Activated CD4-positive, alpha-beta T cell treated with anti-CD3 and anti-CD28 coated beads, Interleukin-2, amount 10 ng/mL, durations not matched to agents 24 days and 14 days (primary cell): Measurements from ENCODE around the gene MTCL3.

Experiments used
- DNase-seq: peaks from one replicate; pipeline ENCODE4 v3.0.0; 2022
- H3K27ac Mint-ChIP-seq: one replicate; pipeline ENCODE4 v1.8.0; 2022; ENCODE audit warnings: mild to moderate bottlenecking, mixed read lengths
- H3K27me3 Mint-ChIP-seq: one replicate; pipeline ENCODE4 v1.8.0; 2022; ENCODE audit warnings: mixed read lengths
- H3K36me3 Mint-ChIP-seq: one replicate; pipeline ENCODE4 v1.8.0; 2022; ENCODE audit warnings: low read depth, mild to moderate bottlenecking, mixed read lengths
- H3K4me1 Mint-ChIP-seq: one replicate; pipeline ENCODE4 v1.8.0; 2021; ENCODE audit warnings: mixed read lengths
- H3K4me3 Mint-ChIP-seq: one replicate; pipeline ENCODE4 v1.8.0; 2022; ENCODE audit warnings: mild to moderate bottlenecking, moderate library complexity, mixed read lengths
- H3K9me3 Mint-ChIP-seq: one replicate; pipeline ENCODE4 v1.8.0; 2021; ENCODE audit warnings: mixed read lengths
- intact Hi-C: fragments of 100-400 bp; cut with micrococcal nuclease; formaldehyde crosslinking; loops from one replicate; pipeline ENCODE4 v1.15.1; 2023

Gene MTCL3

DNA sequence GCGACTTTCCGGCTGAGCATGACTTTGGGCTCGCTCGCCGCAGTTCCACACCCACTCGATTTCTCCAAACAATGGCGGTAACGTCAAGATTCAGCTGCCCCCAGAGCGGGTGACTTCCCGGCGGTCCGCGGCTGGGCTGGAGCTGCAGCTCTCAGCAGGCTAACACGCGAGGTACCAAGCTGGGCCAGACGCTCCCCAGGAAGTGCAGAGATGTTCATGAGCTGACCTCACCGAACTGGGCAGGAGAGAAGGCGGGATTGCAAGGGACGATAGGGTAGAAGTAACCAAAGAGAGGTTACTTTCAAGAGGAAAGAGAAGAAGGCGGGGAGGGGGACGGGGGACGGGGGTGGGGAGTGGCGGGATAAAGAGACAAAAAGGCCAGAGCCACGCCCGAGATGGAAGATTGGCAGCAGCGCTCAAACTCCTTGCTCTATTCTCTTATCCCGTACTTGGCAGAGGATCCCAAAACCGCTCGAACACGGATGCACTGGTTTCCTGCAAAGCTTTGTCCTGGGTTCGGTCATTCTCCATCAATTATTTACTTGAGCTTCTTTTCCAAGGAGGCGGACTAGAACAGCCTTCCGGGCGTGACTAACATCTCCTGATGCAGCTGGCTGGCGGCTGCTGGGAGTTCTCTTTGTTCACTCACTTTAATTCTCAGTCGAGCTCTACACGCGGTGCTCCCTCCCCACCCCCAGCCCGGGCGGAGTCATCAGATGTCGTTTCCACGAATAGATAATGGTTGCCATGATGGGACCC is at the start of gene MTCL3:
MTCL3 (minus strand) TSS at position 626 of the 759 bp plus-strand sequence.
- Mint-ChIP-seq H3K27ac (peak within 1 kb of the TSS; percentile 88), H3K36me3 (peaks cover 7% of the 10 kb centered on the region), H3K9me3 (no peaks in the 10 kb centered on the region), H3K4me1 (peaks cover 34% of the 10 kb centered on the region), H3K27me3 (peaks cover 37% of the 10 kb centered on the region), H3K4me3 (peak within 1 kb of the TSS; percentile 90)
- intact Hi-C loops = loop anchor here (2.0 to 10.0 kb wide), 4 partner anchors 16 to 1724 kb away; partner anchors contain the start of genes NCOA7 and RNF146
- peak; percentile 79 for DNase-seq

DNA sequence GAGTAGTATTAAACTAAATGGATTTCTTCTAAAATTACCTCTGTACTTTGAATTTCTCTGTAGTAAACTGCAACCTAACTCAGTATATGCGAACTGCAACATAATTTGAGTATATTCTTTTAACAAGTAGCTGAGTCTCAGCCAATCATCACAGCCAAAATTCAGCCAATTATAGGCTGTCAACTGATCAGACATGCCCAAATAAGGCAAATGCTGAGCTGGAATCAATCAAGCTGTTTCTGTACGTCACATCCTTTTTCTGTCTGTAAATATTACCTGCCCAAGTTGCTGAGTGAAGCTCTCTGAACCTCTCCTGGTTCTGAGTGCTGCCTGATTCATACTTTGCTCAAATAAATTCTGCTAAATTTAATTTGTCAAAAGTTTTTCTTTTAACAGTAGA is 48.3 kb upstream of the MTCL3 start:
- H3K9me3 Mint-ChIP-seq = no peaks in the 10 kb centered on the region
- peaks cover 10% of the 10 kb centered on the region for H3K4me1 Mint-ChIP-seq
- no peak overlapping the region for H3K4me3 Mint-ChIP-seq
- no peaks in the 10 kb centered on the region for H3K36me3 Mint-ChIP-seq
- H3K27ac Mint-ChIP-seq = no peak overlapping the region
- H3K27me3 Mint-ChIP-seq = peaks cover 5% of the 10 kb centered on the region
- DNase-seq = no peak
- intact Hi-C loops = no loop called here

DNA sequence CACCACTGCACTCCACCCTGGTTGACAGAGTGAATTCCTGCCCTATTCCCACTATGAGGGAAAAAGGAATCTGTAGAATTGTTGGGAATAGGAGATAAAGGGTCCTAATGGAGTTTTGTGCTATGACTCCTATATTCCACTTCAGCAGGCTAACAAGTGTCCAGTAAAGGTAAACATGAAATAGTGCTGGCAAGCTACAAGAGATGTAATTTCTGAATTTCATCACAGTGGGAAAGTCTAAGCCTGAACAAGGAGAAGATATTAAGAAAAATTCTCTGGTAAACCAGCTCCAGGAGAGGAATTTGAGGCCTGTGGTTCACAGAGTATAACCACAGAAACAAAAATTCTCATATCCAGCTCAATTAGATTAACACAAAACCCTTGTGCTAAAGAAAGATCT is 47.5 kb upstream of the MTCL3 start:
- Mint-ChIP-seq H3K27ac (no peak overlapping the region), H3K4me3 (no peak overlapping the region), H3K9me3 (no peaks in the 10 kb centered on the region), H3K36me3 (no peaks in the 10 kb centered on the region), H3K27me3 (peaks cover 9% of the 10 kb centered on the region), H3K4me1 (peaks cover 10% of the 10 kb centered on the region)
- DNase-seq = no peak
- intact Hi-C loops = no loop called here

DNA sequence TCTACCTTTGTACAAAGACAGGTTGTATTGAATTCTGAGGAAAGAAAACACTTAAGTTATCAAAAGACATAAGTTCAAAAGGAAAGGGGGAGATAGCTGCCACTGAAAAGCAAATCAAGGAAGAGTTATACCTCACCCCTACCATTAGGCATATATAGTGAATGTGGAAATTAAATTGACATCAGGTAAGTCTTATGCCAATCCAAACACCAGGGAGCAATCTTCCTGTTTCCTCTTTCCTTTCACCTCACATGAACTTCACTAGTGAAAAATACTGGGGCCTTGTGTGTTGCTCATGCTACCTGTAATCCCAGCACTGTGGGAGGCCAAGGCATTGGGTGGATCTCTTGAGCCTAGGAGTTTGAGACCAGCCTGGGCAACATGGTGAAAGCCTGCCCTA is 47.0 kb upstream of the MTCL3 start:
- no peaks in the 10 kb centered on the region for H3K9me3 Mint-ChIP-seq
- no peak for DNase-seq

DNA sequence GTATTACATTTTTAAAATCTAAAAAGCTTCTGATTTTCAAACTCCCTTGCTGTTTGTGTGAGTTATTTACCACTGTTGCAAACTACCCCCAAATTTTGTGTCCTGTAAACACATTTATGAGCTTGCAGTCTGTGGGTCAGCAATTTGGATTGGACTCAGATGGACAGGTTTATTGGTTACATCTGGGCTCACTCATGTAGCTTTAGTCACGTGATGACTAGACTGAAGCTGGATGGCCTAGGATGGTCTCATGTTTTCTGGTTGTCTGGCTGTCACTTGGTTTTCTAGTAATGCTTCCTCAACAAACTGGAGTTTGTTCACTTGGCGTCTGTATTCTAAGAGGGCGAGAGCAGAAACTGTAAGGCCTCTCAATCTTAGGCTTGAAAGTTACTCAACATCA is 45.6 kb upstream of the MTCL3 start:
- Mint-ChIP-seq H3K9me3 (no peaks in the 10 kb centered on the region), H3K36me3 (no peaks in the 10 kb centered on the region), H3K4me3 (no peak overlapping the region), H3K27me3 (peaks cover 14% of the 10 kb centered on the region), H3K27ac (no peak overlapping the region), H3K4me1 (no peaks in the 10 kb centered on the region)
- intact Hi-C loops = no loop called here
- no peak for DNase-seq

More for the DNA sequence above, 47.0 kb upstream of the MTCL3 start:
- peaks cover 6% of the 10 kb centered on the region for H3K4me1 Mint-ChIP-seq
- peaks cover 11% of the 10 kb centered on the region for H3K27me3 Mint-ChIP-seq
- H3K4me3 Mint-ChIP-seq = no peak overlapping the region
- H3K36me3 Mint-ChIP-seq = no peaks in the 10 kb centered on the region
- no peak overlapping the region for H3K27ac Mint-ChIP-seq
- intact Hi-C loops = no loop called here

DNA sequence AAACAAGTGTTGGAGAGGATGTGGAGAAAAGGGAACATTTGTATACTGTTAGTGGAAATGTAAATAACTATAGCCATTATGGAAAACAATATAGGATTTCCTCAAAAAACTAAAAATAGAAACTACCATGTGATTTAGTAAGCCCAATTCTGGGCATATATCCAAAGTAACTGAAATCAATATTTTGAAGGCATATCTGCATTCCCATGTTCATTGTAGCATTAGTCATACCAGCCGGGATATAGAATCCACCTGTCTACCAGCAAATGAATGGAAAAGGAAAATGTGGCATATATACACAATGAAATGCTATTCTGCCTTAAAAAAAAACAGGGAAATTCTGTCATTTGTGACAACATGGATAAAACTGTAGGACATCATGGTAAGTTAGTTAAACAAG is 42.5 kb upstream of the MTCL3 start:
- no peak overlapping the region for H3K4me3 Mint-ChIP-seq
- DNase-seq = no peak
- intact Hi-C loops = no loop called here
- no peaks in the 10 kb centered on the region for H3K36me3 Mint-ChIP-seq
- no peaks in the 10 kb centered on the region for H3K4me1 Mint-ChIP-seq
- H3K27me3 Mint-ChIP-seq = peaks cover 14% of the 10 kb centered on the region
- no peak overlapping the region for H3K27ac Mint-ChIP-seq
- no peaks in the 10 kb centered on the region for H3K9me3 Mint-ChIP-seq

DNA sequence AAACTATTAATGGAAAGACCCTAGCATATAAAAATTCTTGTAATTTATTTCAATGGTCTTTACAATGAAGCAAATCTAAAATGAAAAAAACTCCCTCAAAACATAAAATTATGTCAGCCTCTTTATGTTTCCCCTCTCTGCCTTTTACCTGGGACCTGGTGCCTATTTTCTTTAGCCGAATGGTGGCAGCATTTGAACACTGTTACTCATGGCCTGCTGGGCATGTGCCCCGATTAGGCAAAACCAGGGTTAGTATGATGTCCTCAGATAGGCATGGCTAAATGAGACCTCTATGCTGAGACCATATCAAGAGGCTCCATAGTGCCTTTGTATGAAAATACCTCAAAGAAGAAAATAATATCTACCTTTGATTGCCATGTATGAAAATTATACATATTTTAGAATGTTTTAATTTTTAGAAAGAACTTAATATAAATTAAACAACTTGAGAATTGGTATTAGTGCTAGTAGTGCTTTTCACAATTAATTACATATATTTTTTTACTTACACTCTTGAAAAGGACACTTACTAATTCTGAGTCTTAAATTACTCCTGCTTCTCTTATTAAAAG is 35.4 kb upstream of the MTCL3 start:
- intact Hi-C loops = loop anchor here (1.0 kb wide), 1 partner anchor 89 kb away; no protein-coding TSS in a partner anchor
- peaks cover 30% of the 10 kb centered on the region for H3K27me3 Mint-ChIP-seq
- no peak overlapping the region for H3K27ac Mint-ChIP-seq
- peak; percentile 70 for DNase-seq
- no peaks in the 10 kb centered on the region for H3K4me1 Mint-ChIP-seq
- no peaks in the 10 kb centered on the region for H3K9me3 Mint-ChIP-seq
- no peak overlapping the region for H3K4me3 Mint-ChIP-seq
- no peaks in the 10 kb centered on the region for H3K36me3 Mint-ChIP-seq

DNA sequence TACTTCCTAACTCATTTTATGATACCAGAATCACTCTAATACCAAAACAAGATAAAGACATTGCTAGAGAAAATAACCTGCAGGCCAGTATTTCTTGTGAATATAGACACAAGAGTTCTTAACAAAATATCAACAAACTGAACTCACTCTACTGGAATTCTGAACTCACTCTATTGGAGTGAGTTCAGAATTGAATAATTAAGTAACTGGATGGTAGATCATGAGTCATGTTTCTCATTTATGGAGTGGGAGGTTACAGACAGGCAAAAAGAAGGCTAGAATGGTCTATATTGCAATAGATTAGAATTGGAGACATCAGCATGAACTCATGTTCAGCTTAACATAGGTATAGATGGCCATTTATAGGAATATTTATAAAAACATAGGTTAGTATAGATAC is 31.3 kb upstream of the MTCL3 start:
- Mint-ChIP-seq H3K36me3 (no peaks in the 10 kb centered on the region), H3K27ac (no peak overlapping the region), H3K9me3 (no peaks in the 10 kb centered on the region), H3K4me3 (no peak overlapping the region), H3K4me1 (no peaks in the 10 kb centered on the region), H3K27me3 (peaks cover 32% of the 10 kb centered on the region)
- intact Hi-C loops = no loop called here
- DNase-seq = no peak

DNA sequence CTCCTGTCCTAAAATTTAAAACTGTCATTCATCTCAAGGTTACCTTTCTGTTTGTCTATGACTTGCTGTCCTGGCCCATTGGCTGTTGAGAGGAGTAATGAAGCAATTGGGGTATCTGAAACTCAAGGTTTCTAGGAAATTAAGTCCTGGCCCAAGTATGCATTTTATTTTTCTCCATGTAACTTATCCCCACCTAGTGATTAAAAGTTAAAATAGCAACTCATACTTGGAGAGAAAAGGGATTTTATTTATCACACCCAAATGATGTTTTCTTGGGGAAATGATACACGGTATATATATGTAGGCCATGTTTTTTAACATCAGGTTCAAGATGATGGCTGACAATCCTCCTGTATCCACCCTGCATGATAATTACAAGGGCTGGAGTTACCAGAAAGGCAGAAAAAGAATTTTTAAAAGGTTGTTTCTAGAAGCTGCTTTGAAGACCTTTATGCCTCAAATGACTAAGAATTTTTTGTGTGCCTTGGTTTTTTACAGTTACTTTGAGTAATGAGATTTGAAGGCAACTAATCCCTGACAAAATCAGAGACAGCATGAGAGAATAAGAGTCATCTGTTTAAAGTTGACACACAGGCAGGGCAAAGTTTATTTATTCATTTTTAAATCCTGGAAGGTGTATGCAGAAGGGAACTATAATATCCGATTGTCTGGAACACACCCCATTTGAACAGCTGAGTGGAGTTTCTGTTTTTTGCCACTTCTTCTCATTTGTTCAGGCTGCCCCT is 28.9 kb upstream of the MTCL3 start:
- H3K27me3 Mint-ChIP-seq = peaks cover 35% of the 10 kb centered on the region
- intact Hi-C loops = no loop called here
- no peaks in the 10 kb centered on the region for H3K9me3 Mint-ChIP-seq
- no peaks in the 10 kb centered on the region for H3K4me1 Mint-ChIP-seq
- H3K4me3 Mint-ChIP-seq = no peak overlapping the region
- no peaks in the 10 kb centered on the region for H3K36me3 Mint-ChIP-seq
- no peak for DNase-seq
- no peak overlapping the region for H3K27ac Mint-ChIP-seq

DNA sequence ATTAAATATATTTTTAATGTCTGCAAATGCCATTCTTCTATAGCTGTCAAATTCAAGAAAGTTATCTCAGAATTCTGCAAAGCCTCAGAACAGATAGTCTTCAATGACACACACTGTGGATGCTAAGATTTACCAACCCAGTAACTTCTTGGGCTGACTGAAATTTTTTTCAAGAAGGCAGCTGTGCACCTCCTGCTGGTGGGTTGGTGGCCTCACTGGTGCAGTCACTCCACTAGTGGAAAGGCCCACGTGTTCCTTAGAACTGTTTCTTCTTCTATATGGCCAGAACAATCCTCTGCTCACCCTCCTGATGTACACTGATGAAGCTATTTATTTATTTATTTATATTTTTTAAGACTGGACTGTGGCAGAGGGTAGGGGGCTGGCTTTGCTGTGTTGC is 28.1 kb upstream of the MTCL3 start:
- Mint-ChIP-seq H3K4me1 (no peaks in the 10 kb centered on the region), H3K4me3 (no peak overlapping the region), H3K27me3 (peaks cover 32% of the 10 kb centered on the region), H3K27ac (no peak overlapping the region), H3K36me3 (no peaks in the 10 kb centered on the region), H3K9me3 (no peaks in the 10 kb centered on the region)
- DNase-seq = peak; percentile 69
- intact Hi-C loops = no loop called here

DNA sequence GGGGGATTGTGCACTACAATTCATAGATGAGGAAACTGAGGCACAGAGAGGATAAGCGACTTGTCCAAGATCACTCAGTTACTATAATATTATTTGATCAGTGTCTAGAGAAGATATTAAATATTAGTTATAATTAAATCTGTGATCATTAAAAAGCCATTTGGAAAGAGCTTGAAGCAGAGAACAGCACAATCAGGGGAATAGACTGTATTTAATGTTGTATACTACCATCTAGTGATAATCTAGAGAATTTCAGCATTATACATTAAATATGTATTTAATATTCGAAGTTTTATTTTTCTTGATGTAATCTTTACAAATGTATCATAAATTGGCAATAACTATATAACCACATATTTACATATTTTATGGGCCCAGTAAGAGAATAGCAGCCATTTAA is 20.1 kb upstream of the MTCL3 start:
- Mint-ChIP-seq H3K27me3 (peaks cover 27% of the 10 kb centered on the region), H3K4me3 (no peak overlapping the region), H3K27ac (no peak overlapping the region)

DNA sequence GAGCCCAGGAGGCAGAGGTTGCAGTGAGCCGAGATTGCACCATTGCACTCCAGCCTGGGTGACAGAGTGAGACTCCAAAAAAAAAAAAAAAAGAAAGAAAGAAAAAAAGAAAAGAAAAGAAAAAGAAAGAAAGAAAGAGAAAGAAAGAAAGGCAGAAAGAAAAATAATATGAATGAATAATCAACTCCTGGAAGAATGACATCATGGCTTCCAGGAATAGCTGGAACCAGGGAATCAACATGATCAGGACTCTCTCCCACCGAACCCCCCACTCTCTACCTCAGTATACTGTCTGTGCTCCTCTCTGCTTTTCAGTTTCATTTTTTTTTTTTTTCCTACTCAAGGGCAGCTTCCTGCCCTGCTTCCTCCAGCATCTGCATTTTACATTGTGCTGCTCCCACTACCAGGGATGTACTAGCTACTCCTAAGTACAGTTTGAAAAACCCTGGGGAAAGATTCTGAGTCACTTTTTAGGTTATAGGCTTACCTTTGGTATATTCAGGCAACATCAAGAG is 19.7 kb upstream of the MTCL3 start:
- peaks cover 3% of the 10 kb centered on the region for H3K4me1 Mint-ChIP-seq
- no peak overlapping the region for H3K4me3 Mint-ChIP-seq
- no peaks in the 10 kb centered on the region for H3K36me3 Mint-ChIP-seq
- no peak overlapping the region for H3K27ac Mint-ChIP-seq
- H3K9me3 Mint-ChIP-seq = no peaks in the 10 kb centered on the region
- no peak for DNase-seq
- intact Hi-C loops = loop anchor here (1.0 to 2.0 kb wide), 4 partner anchors 23 to 352 kb away; no protein-coding TSS in a partner anchor
- H3K27me3 Mint-ChIP-seq = peaks cover 31% of the 10 kb centered on the region

More for the DNA sequence above, 20.1 kb upstream of the MTCL3 start:
- intact Hi-C loops = loop anchor here (1.0 to 2.0 kb wide), 4 partner anchors 23 to 352 kb away; no protein-coding TSS in a partner anchor
- no peaks in the 10 kb centered on the region for H3K9me3 Mint-ChIP-seq
- H3K4me1 Mint-ChIP-seq = peaks cover 3% of the 10 kb centered on the region
- H3K36me3 Mint-ChIP-seq = no peaks in the 10 kb centered on the region
- no peak for DNase-seq

DNA sequence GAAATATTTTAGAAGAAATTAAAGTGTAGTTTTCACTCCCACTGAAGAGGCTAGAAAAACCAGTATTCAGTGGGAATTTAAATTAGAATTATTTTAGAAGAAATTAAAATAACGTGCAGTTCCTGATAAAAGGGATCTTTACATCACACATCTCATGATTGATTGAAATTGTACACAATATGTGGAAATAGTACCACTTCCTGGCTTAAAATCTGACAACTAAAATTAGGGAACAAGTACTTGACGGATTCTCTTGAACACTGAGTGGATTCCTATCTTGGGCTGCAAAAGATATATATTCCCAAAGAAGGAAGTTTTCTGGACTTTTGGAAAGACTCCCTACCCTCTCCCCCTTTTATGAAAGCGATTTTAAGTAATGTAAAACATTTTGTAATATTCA is 14.6 kb upstream of the MTCL3 start:
- H3K27me3 Mint-ChIP-seq = peaks cover 39% of the 10 kb centered on the region
- no peaks in the 10 kb centered on the region for H3K36me3 Mint-ChIP-seq
- no peaks in the 10 kb centered on the region for H3K4me1 Mint-ChIP-seq
- DNase-seq = no peak
- intact Hi-C loops = loop anchor here (2.0 kb wide), 1 partner anchor 15 kb away; the partner anchor contains the start of gene MTCL3
- no peak overlapping the region for H3K27ac Mint-ChIP-seq
- H3K9me3 Mint-ChIP-seq = no peaks in the 10 kb centered on the region
- no peak overlapping the region for H3K4me3 Mint-ChIP-seq

DNA sequence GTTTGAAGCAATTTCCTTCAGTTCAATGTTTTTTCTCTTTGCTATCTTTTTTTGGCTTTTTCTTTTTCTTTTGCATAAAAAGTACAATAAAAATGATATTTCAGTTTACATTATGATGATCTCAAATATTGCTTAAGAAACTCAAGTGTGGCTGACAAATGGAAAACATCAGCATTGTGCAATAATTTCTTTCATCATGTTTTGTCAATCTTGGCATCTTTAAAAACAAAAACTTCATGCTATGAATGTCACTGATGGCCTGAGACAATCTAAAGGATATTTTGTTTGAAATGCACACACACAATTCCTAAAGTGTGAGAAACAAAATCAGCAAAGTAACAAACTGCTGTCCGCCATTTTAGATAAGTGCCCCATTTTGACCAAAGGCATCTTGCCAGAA is 13.9 kb upstream of the MTCL3 start:
- Mint-ChIP-seq H3K27me3 (peaks cover 40% of the 10 kb centered on the region), H3K9me3 (no peaks in the 10 kb centered on the region), H3K27ac (no peak overlapping the region), H3K4me1 (no peaks in the 10 kb centered on the region), H3K36me3 (no peaks in the 10 kb centered on the region), H3K4me3 (no peak overlapping the region)
- intact Hi-C loops = no loop called here
- no peak for DNase-seq
